ENCODE measurements around the gene GABRB1.

Gene GABRB1

GRCh38 chr4:47118192-47118929 lies 87.0 kb downstream of the GABRB1 start:
- no peak for DNase-seq (ENCODE audit: low spot score)

- DNase-seq (ENCODE audit: low spot score) = no peak
Observed at GRCh38 chr4:47120783-47121182, 89.4 kb downstream of the GABRB1 start.

- peak; percentile 78 for DNase-seq (ENCODE audit: low spot score)
Observed at GRCh38 chr4:47122592-47123291, 91.4 kb downstream of the GABRB1 start.

- no peak for DNase-seq (ENCODE audit: low spot score)
Observed at GRCh38 chr4:47128991-47129390, 97.6 kb downstream of the GABRB1 start.

- DNase-seq (ENCODE audit: low spot score) = no peak
Observed at GRCh38 chr4:47135210-47135609, 103.8 kb downstream of the GABRB1 start.

- no peak for DNase-seq (ENCODE audit: low spot score)
Observed at GRCh38 chr4:47143261-47143660, 111.9 kb downstream of the GABRB1 start.

GRCh38 chr4:47145630-47146029 lies 114.3 kb downstream of the GABRB1 start:
- no peak for DNase-seq (ENCODE audit: low spot score)

- peak; percentile 3 for DNase-seq (ENCODE audit: low spot score)
Observed at GRCh38 chr4:47154816-47155370, 123.5 kb downstream of the GABRB1 start.

- DNase-seq (ENCODE audit: low spot score) = no peak
Observed at GRCh38 chr4:47155919-47156318, 124.6 kb downstream of the GABRB1 start.

- no peak for DNase-seq (ENCODE audit: low spot score)
Observed at GRCh38 chr4:47160095-47160494, 128.7 kb downstream of the GABRB1 start.

- DNase-seq (ENCODE audit: low spot score) = peak; percentile 8
Observed at GRCh38 chr4:47167081-47168035, 136.0 kb downstream of the GABRB1 start.

- no peak for DNase-seq (ENCODE audit: low spot score)
Observed at GRCh38 chr4:47184083-47184482, 152.7 kb downstream of the GABRB1 start.

GRCh38 chr4:47185761-47186160 lies 154.4 kb downstream of the GABRB1 start:
- DNase-seq (ENCODE audit: low spot score) = no peak

- no peak for DNase-seq (ENCODE audit: low spot score)
Observed at GRCh38 chr4:47187608-47188007, 156.2 kb downstream of the GABRB1 start.

- DNase-seq (ENCODE audit: low spot score) = no peak
Observed at GRCh38 chr4:47193179-47193578, 161.8 kb downstream of the GABRB1 start.

GRCh38 chr4:47194036-47194737 lies 162.8 kb downstream of the GABRB1 start:
- no peak for DNase-seq (ENCODE audit: low spot score)

- DNase-seq (ENCODE audit: low spot score) = no peak
Observed at GRCh38 chr4:47195706-47196105, 164.3 kb downstream of the GABRB1 start.

- DNase-seq (ENCODE audit: low spot score) = no peak
Observed at GRCh38 chr4:47198791-47199190, 167.4 kb downstream of the GABRB1 start.

- DNase-seq (ENCODE audit: low spot score) = no peak
Observed at GRCh38 chr4:47203593-47203992, 172.2 kb downstream of the GABRB1 start.

- DNase-seq (ENCODE audit: low spot score) = no peak
Observed at GRCh38 chr4:47207555-47207954, 176.2 kb downstream of the GABRB1 start.

GRCh38 chr4:47209833-47210232 lies 178.5 kb downstream of the GABRB1 start:
- no peak for DNase-seq (ENCODE audit: low spot score)

All from cerebellar cortex (tissue), 1 donor.